Measurements from ENCODE around the gene FHAD1.

DNA sequence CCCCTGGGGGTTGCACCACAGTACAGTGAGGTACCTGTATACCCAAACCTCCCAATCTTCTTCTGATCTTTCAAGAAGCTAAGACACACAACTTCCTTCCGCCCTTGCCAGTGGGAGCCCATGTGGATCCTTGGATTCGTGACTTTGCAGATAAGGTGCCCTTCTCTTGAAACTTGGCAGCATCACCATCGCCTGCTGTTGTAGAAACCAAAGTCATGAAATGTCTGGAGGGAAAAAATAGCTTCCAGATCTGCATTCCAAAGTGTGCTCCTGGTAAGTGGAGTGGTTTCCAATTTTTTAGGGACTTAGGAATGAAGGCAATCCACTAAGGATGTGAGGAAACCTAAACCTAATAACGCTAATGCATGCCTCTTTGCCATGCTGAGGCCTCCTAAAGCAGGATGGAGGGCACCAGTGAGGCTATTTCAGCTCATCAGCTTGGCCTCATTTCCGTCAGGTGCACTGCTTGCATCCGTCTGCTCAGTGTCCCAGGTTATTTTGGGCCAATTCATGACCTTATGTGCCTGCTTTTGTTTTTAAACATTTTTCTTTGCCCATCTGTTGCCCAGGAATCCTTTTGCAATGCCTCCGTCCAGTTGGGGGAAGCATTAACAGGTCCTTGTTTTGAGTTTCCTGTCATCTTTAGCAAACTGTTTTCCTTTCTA, 154.5 kb downstream of the FHAD1 start:
- TF ChIP-seq CTCF (IDR thresholded peaks at IDR 0.05; ENCODE audit: poor library complexity) (no peak), EZH2phosphoT487 (IDR thresholded peaks at IDR 0.05; ENCODE audit: low read depth, severe bottlenecking, unreplicated experiment) (no peak), EZH2 (IDR thresholded peaks at IDR 0.05; ENCODE audit: borderline replicate concordance) (no peak)

Data from hepatocyte (in vitro differentiated cells).